HG03354 (cell line): ENCODE results near the gene MGLL.
A peak's percentile ranks its signal among the peaks of the same experiment; 100 is the strongest.

Source experiments
- ATAC-seq: cut with Tn5 transposase; IDR thresholded peaks from one replicate; pipeline ENCODE4 v1.9.1; 2021; ENCODE audit warnings: mild to moderate bottlenecking; ENCODE audit not compliant: unreplicated experiment, poor library complexity, severe bottlenecking

The MGLL gene

GRCh38 chr3:127822041-127822681 lies at the start of gene MGLL:
Gene MGLL (minus strand): TSS chr3:127822515. CDS start chr3:127822318, 197 bp downstream.
- ATAC-seq = peak; percentile 3

- no peak for ATAC-seq
These were observed 47.8 kb upstream of the MGLL start for GRCh38 chr3:127870156-127870555.

- no peak for ATAC-seq
These were observed 45.7 kb upstream of the MGLL start for GRCh38 chr3:127867986-127868385.

- no peak for ATAC-seq
These were observed 45.1 kb upstream of the MGLL start for GRCh38 chr3:127867412-127867811.

- no peak for ATAC-seq
These were observed 43.6 kb upstream of the MGLL start for GRCh38 chr3:127865941-127866340.

- ATAC-seq = no peak
These were observed 37.9 kb upstream of the MGLL start for GRCh38 chr3:127860211-127860696.

GRCh38 chr3:127859730-127860129 lies 37.4 kb upstream of the MGLL start:
- no peak for ATAC-seq

- ATAC-seq = no peak
These were observed 36.6 kb upstream of the MGLL start for GRCh38 chr3:127858937-127859336.

- no peak for ATAC-seq
These were observed 36.2 kb upstream of the MGLL start for GRCh38 chr3:127858521-127858920.

GRCh38 chr3:127857333-127857732 lies 35.0 kb upstream of the MGLL start:
- no peak for ATAC-seq

- ATAC-seq = no peak
These were observed 34.5 kb upstream of the MGLL start for GRCh38 chr3:127856801-127857200.

GRCh38 chr3:127855246-127855645 lies 32.9 kb upstream of the MGLL start:
- ATAC-seq = no peak

- no peak for ATAC-seq
These were observed 31.4 kb upstream of the MGLL start for GRCh38 chr3:127853681-127854080.

GRCh38 chr3:127851899-127852298 lies 29.6 kb upstream of the MGLL start:
- ATAC-seq = no peak

- ATAC-seq = no peak
These were observed 27.1 kb upstream of the MGLL start for GRCh38 chr3:127849368-127849767.

- ATAC-seq = no peak
These were observed 26.1 kb upstream of the MGLL start for GRCh38 chr3:127848131-127849129.

GRCh38 chr3:127847236-127847720 lies 25.0 kb upstream of the MGLL start:
- ATAC-seq = no peak

GRCh38 chr3:127846576-127846975 lies 24.3 kb upstream of the MGLL start:
- ATAC-seq = no peak

GRCh38 chr3:127844326-127844942 lies 22.1 kb upstream of the MGLL start:
- peak; percentile 58 for ATAC-seq

- ATAC-seq = no peak
These were observed 18.4 kb upstream of the MGLL start for GRCh38 chr3:127840671-127841070.
